WTC11 (cell line): ENCODE results near the gene IL9R. TPM values are rescaled to one million over a fixed set of nuclear protein-coding genes. Genes with fewer than 3 reads are reported as not detected.
"Not testable (repeated sequence)": the region's sequence is repeated elsewhere in the genome, so short reads cannot be mapped to it uniquely, and the experiment has no call there.

Source experiments
- ATAC-seq: fragments of 200-7000 bp; cut with Tn5 transposase; 2 replicates; pipeline ENCODE4 v1.10.0; 2021; ENCODE audit warnings: mild to moderate bottlenecking, moderate library complexity
- CTCF ChIA-PET: fragments of 300-600 bp; sonication (Branson Sonifier 250); formaldehyde crosslinking; loops from one replicate; lab custom pipeline; 2021; ENCODE audit warnings: antibody characterized with exemption; lab: Charles Lee
- POLR2A ChIA-PET: fragments of 350-600 bp; sonication (Branson Sonifier 250); formaldehyde crosslinking; loops from one replicate; lab custom pipeline; 2021; ENCODE audit warnings: antibody characterized with exemption; lab: Charles Lee
- DNase-seq: peaks from one replicate; pipeline ENCODE4 v3.0.0; 2021; ENCODE audit warnings: low spot score
- H3K27ac Mint-ChIP-seq: 2 replicates; pipeline ENCODE4 v1.8.0; 2021; ENCODE audit warnings: mixed read lengths
- H3K27me3 Mint-ChIP-seq: 2 replicates; pipeline ENCODE4 v1.8.0; 2021; ENCODE audit warnings: low read depth, mild to moderate bottlenecking, moderate library complexity, mixed read lengths
- H3K36me3 Mint-ChIP-seq: 2 replicates; pipeline ENCODE4 v1.8.0; 2021; ENCODE audit warnings: mixed read lengths
- H3K4me1 Mint-ChIP-seq: 2 replicates; pipeline ENCODE4 v1.8.0; 2022; ENCODE audit warnings: mixed read lengths
- H3K4me3 Mint-ChIP-seq: 2 replicates; pipeline ENCODE4 v1.8.0; 2021; ENCODE audit warnings: mild to moderate bottlenecking, moderate library complexity, mixed read lengths
- H3K9me3 Mint-ChIP-seq: 2 replicates; pipeline ENCODE4 v1.8.0; 2021; ENCODE audit warnings: mixed read lengths
- ATF1 ChIP-seq: sonication (generic); formaldehyde crosslinking; IDR thresholded peaks from 2 replicates; pipeline ENCODE4 v1.8.1; 2023; ENCODE audit warnings: mild to moderate bottlenecking, moderate library complexity, missing genetic modification reagents
- CBFB ChIP-seq: sonication (generic); formaldehyde crosslinking; IDR thresholded peaks from 2 replicates; pipeline ENCODE4 v1.8.1; 2022; ENCODE audit warnings: mild to moderate bottlenecking, low read depth, missing genetic modification reagents
- CREM ChIP-seq: sonication (generic); formaldehyde crosslinking; IDR thresholded peaks from 2 replicates; pipeline ENCODE4 v1.8.1; 2022; ENCODE audit warnings: mild to moderate bottlenecking, missing genetic modification reagents, moderate library complexity
- EMX1 ChIP-seq: fragments of 250-450 bp; sonication (Bioruptor Pico); IDR thresholded peaks from 2 replicates; pipeline ENCODE4 v1.8.0; 2021; ENCODE audit warnings: mild to moderate bottlenecking
- FOXJ3 ChIP-seq: sonication (generic); formaldehyde crosslinking; IDR thresholded peaks from 2 replicates; pipeline ENCODE4 v1.9.0; 2021; ENCODE audit warnings: missing genetic modification reagents, mild to moderate bottlenecking, borderline replicate concordance
- GABPB1 ChIP-seq: sonication (generic); formaldehyde crosslinking; IDR thresholded peaks from 2 replicates; pipeline ENCODE4 v1.8.1; 2023; ENCODE audit warnings: mild to moderate bottlenecking, missing genetic modification reagents
- GTF2I ChIP-seq: fragments of 250-450 bp; sonication (Bioruptor Pico); conservative IDR thresholded peaks from 2 replicates; pipeline ENCODE4 v1.4.0; 2021; ENCODE audit warnings: mild to moderate bottlenecking
- JUN ChIP-seq: sonication (generic); formaldehyde crosslinking; IDR thresholded peaks from 2 replicates; pipeline ENCODE4 v1.8.0; 2023; ENCODE audit warnings: mild to moderate bottlenecking, missing genetic modification reagents
- KAT7 ChIP-seq: sonication (generic); formaldehyde crosslinking; IDR thresholded peaks from 2 replicates; pipeline ENCODE4 v1.8.1; 2023; ENCODE audit warnings: missing genetic modification reagents, mild to moderate bottlenecking, borderline replicate concordance
- NR3C1 ChIP-seq: sonication (generic); formaldehyde crosslinking; conservative IDR thresholded peaks from 2 replicates; pipeline ENCODE4 v1.8.1; 2023; ENCODE audit warnings: low read depth, mild to moderate bottlenecking, missing genetic modification reagents
- PRRX2 ChIP-seq: fragments of 250-450 bp; sonication (Bioruptor Pico); IDR thresholded peaks from 2 replicates; pipeline ENCODE4 v1.8.0; 2021; ENCODE audit warnings: mild to moderate bottlenecking
- TEAD1 ChIP-seq: sonication (generic); formaldehyde crosslinking; IDR thresholded peaks from 2 replicates; pipeline ENCODE4 v1.8.0; 2022; ENCODE audit warnings: mild to moderate bottlenecking, missing genetic modification reagents
- TP53 ChIP-seq: sonication (generic); formaldehyde crosslinking; IDR thresholded peaks from 2 replicates; pipeline ENCODE4 v1.8.1; 2023; ENCODE audit warnings: mild to moderate bottlenecking, missing genetic modification reagents
- ZNF232 ChIP-seq: sonication (generic); formaldehyde crosslinking; IDR thresholded peaks from 2 replicates; pipeline ENCODE4 v1.8.0; 2022; ENCODE audit warnings: mild to moderate bottlenecking, missing genetic modification reagents
- ZNF416 ChIP-seq: fragments of 250-450 bp; sonication (Bioruptor Pico); IDR thresholded peaks from 2 replicates; pipeline ENCODE4 v1.9.0; 2021; ENCODE audit warnings: mild to moderate bottlenecking, inconsistent platforms
- ZNF423 ChIP-seq: fragments of 250-450 bp; sonication (Bioruptor Pico); IDR thresholded peaks from 2 replicates; pipeline ENCODE4 v2.1.2; 2022; ENCODE audit warnings: mild to moderate bottlenecking, moderate library complexity
- total RNA-seq: library from RNA; stranded (reverse); gene quantifications from 3 replicates; pipeline ENCODE4 v1.2.3, GENCODE V29; 2021
- TF ChIP-seq, protein P1 (sequence below): sonication (generic); formaldehyde crosslinking; IDR thresholded peaks from 2 replicates; pipeline ENCODE4 v1.8.1; 2023; ENCODE audit warnings: mild to moderate bottlenecking, missing genetic modification reagents
- TF ChIP-seq, protein P2 (sequence below): sonication (generic); formaldehyde crosslinking; IDR thresholded peaks from 2 replicates; pipeline ENCODE4 v1.8.1; 2023; ENCODE audit warnings: mild to moderate bottlenecking, missing genetic modification reagents, moderate library complexity
- TF ChIP-seq, protein P3 (sequence below): sonication (generic); formaldehyde crosslinking; conservative IDR thresholded peaks from 2 replicates; pipeline ENCODE4 v1.8.1; 2022; ENCODE audit warnings: mild to moderate bottlenecking, missing genetic modification reagents
- TF ChIP-seq, protein P4 (sequence below): sonication (generic); formaldehyde crosslinking; IDR thresholded peaks from 2 replicates; pipeline ENCODE4 v1.8.1; 2022; ENCODE audit warnings: low read depth, mild to moderate bottlenecking, moderate library complexity, missing genetic modification reagents, borderline replicate concordance
- TF ChIP-seq, protein P5 (sequence below): fragments of 250-450 bp; sonication (Bioruptor Pico); IDR thresholded peaks from 2 replicates; pipeline ENCODE4 v2.1.2; 2022; ENCODE audit warnings: mild to moderate bottlenecking, moderate library complexity
- TF ChIP-seq, protein P6 (sequence below): sonication (generic); formaldehyde crosslinking; IDR thresholded peaks from 2 replicates; pipeline ENCODE4 v1.8.1; 2023; ENCODE audit warnings: mild to moderate bottlenecking, moderate library complexity, missing genetic modification reagents

The IL9R gene
- total RNA-seq, 1 experiment from 2014 or later = 1.3 TPM

DNA sequence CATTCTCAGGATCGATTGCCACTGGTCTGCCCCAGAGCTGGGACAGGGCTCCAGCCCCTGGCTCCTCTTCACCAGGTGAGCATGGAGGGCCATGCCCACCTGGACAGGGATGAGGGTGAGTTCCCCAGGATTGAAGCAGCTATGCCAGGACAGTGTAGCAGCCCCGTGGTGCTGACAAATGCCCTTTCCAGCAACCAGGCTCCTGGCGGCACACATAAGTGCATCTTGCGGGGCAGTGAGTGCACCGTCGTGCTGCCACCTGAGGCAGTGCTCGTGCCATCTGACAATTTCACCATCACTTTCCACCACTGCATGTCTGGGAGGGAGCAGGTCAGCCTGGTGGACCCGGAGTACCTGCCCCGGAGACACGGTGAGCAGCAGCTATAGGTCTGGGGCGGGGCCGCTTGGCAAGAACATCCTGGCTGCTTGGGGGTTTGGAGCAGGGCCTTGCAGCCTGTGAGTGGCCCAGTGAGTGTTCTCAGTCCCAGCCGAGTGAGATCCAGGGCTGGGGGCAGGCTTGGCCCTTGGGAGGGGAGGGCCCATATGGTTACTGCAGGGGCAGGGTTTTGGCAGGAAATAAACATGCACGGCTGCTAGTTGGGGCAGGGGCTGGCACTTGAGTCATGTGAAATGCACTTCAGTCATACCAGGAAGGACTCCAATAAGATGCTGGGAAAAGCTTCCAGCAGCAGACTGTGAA is 6.1 kb downstream of the IL9R start (continued):
- TF ChIP-seq FOXJ3 (CRISPR knock-in tag) = no peak
- no peak for TF ChIP-seq CREM (CRISPR knock-in tag)

DNA sequence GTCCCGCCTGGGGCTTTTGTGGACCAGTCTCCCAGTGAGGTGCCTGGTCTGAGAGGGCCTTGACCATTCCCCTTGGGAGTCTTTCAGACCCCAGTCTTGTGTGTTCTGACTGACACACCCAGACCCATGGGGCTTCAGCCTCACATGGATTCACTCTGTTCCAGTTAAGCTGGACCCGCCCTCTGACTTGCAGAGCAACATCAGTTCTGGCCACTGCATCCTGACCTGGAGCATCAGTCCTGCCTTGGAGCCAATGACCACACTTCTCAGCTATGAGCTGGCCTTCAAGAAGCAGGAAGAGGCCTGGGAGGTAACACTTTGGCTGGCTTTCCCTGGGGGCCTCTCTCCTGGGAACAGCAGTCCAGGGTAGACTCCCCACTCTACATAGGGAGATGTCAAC is 6.8 kb downstream of the IL9R start:
- no peak for TF ChIP-seq TEAD1 (CRISPR knock-in tag)
- TF ChIP-seq, protein P1, sequence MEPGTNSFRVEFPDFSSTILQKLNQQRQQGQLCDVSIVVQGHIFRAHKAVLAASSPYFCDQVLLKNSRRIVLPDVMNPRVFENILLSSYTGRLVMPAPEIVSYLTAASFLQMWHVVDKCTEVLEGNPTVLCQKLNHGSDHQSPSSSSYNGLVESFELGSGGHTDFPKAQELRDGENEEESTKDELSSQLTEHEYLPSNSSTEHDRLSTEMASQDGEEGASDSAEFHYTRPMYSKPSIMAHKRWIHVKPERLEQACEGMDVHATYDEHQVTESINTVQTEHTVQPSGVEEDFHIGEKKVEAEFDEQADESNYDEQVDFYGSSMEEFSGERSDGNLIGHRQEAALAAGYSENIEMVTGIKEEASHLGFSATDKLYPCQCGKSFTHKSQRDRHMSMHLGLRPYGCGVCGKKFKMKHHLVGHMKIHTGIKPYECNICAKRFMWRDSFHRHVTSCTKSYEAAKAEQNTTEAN = no peak
- TF ChIP-seq ATF1 (CRISPR knock-in tag) = no peak
- no peak for TF ChIP-seq GTF2I (CRISPR knock-in tag)
- TF ChIP-seq, protein P2, sequence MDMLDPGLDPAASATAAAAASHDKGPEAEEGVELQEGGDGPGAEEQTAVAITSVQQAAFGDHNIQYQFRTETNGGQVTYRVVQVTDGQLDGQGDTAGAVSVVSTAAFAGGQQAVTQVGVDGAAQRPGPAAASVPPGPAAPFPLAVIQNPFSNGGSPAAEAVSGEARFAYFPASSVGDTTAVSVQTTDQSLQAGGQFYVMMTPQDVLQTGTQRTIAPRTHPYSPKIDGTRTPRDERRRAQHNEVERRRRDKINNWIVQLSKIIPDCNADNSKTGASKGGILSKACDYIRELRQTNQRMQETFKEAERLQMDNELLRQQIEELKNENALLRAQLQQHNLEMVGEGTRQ (CRISPR knock-in tag) = no peak
- TF ChIP-seq NR3C1 = no peak
- TF ChIP-seq ZNF423 (CRISPR knock-in tag) = no peak
- H3K4me3 Mint-ChIP-seq = no peak overlapping the region
- H3K27me3 Mint-ChIP-seq = no peaks in the 10 kb centered on the region; the same call in 1 of the 2 replicates
- peaks cover 28% of the 10 kb centered on the region for H3K36me3 Mint-ChIP-seq
- DNase-seq (no peak), ATAC-seq (no peak)
- H3K4me1 Mint-ChIP-seq = no peaks in the 10 kb centered on the region
- H3K9me3 Mint-ChIP-seq = peaks cover 15% of the 10 kb centered on the region
- POLR2A ChIA-PET = no interaction called here
- CTCF ChIA-PET = no interaction called here
- H3K27ac Mint-ChIP-seq = no peak overlapping the region

DNA sequence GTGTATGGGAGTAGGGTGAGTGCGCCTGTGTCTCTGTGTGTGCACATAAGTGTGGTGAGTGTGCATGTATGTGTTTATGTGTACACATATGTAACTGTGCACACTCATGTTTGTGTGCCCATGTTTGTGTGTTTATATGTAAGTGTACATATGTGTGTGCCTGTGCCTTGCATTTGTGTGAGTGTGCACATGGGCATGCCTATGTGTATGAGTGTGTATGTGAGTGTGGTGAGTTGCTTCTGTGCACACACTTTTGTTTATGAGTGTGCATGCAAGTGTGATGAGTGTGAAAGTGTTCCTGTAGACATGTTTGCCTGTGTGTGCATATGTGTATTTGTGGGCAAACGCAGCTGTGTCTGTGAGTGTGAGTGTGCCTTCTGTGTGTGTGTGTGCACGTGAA is 7.2 kb downstream of the IL9R start:
- Mint-ChIP-seq H3K27me3 (no peaks in the 10 kb centered on the region; the same call in 1 of the 2 replicates), H3K9me3 (peaks cover 15% of the 10 kb centered on the region), H3K36me3 (peaks cover 28% of the 10 kb centered on the region), H3K4me1 (no peaks in the 10 kb centered on the region), H3K4me3 (no peak overlapping the region), H3K27ac (no peak overlapping the region)
- TF ChIP-seq, protein P3, sequence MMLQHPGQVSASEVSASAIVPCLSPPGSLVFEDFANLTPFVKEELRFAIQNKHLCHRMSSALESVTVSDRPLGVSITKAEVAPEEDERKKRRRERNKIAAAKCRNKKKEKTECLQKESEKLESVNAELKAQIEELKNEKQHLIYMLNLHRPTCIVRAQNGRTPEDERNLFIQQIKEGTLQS (CRISPR knock-in tag) = no peak
- no peak for TF ChIP-seq KAT7 (CRISPR knock-in tag)
- TF ChIP-seq, protein P4, sequence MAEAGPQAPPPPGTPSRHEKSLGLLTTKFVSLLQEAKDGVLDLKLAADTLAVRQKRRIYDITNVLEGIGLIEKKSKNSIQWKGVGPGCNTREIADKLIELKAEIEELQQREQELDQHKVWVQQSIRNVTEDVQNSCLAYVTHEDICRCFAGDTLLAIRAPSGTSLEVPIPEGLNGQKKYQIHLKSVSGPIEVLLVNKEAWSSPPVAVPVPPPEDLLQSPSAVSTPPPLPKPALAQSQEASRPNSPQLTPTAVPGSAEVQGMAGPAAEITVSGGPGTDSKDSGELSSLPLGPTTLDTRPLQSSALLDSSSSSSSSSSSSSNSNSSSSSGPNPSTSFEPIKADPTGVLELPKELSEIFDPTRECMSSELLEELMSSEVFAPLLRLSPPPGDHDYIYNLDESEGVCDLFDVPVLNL = no peak
- no peak for TF ChIP-seq FOXJ3 (CRISPR knock-in tag)
- no peak for TF ChIP-seq JUN
- ChIA-PET CTCF (no interaction called here), POLR2A (no interaction called here)
- DNase-seq (no peak), ATAC-seq (no peak)

DNA sequence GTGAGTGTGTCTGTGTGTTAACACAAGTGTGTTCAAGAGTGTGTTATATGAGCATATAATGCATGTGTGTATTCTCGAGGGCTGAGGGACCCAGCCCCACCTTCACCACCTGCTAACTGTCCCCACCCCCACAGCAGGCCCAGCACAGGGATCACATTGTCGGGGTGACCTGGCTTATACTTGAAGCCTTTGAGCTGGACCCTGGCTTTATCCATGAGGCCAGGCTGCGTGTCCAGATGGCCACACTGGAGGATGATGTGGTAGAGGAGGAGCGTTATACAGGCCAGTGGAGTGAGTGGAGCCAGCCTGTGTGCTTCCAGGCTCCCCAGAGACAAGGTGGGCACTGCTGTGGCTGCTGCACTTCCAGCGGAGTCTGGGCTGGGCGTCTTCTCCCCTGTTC is 7.6 kb downstream of the IL9R start:
- peaks cover 15% of the 10 kb centered on the region for H3K9me3 Mint-ChIP-seq
- no peak overlapping the region for H3K4me3 Mint-ChIP-seq
- CTCF ChIA-PET = no interaction called here

DNA sequence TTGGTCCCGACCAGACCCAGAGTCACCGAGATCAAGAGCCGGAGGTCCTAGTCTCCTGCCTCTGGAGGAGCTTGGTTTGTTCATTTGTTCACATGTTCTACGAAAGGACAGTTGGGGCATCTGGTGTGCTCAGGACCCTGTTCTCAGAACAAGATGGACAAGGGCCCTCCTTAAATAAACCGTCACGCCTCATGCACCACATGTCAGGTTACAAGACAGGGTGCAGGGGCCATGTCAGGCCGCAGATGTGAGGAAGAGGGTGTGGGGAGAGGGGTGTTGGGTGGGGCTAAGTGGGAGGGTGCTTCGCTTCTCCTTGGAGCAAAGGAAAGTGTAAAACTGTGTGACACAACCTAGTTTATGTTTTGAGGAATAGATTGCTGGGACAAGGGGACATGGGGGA is 9.0 kb downstream of the IL9R start:
- H3K4me1 Mint-ChIP-seq, ATAC-seq, CTCF ChIA-PET, DNase-seq, H3K27ac Mint-ChIP-seq, H3K27me3 Mint-ChIP-seq, POLR2A ChIA-PET, H3K4me3 Mint-ChIP-seq: not testable (repeated sequence)
- Mint-ChIP-seq H3K9me3 (peaks cover 15% of the 10 kb centered on the region), H3K36me3 (peaks cover 28% of the 10 kb centered on the region)

More for the DNA sequence above, 7.6 kb downstream of the IL9R start:
- TF ChIP-seq TP53 (CRISPR knock-in tag) = no peak
- no peak for TF ChIP-seq CBFB
- no peak for TF ChIP-seq ATF1 (CRISPR knock-in tag)
- no peak for TF ChIP-seq CREM (CRISPR knock-in tag)
- TF ChIP-seq EMX1 = no peak
- no peak for TF ChIP-seq ZNF416 (CRISPR knock-in tag)
- TF ChIP-seq GABPB1 (CRISPR knock-in tag) = no peak
- TF ChIP-seq, protein P5, sequence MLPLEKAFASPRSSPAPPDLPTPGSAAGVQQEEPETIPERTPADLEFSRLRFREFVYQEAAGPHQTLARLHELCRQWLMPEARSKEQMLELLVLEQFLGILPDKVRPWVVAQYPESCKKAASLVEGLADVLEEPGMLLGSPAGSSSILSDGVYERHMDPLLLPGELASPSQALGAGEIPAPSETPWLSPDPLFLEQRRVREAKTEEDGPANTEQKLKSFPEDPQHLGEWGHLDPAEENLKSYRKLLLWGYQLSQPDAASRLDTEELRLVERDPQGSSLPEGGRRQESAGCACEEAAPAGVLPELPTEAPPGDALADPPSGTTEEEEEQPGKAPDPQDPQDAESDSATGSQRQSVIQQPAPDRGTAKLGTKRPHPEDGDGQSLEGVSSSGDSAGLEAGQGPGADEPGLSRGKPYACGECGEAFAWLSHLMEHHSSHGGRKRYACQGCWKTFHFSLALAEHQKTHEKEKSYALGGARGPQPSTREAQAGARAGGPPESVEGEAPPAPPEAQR (CRISPR knock-in tag) = no peak
- TF ChIP-seq GTF2I (CRISPR knock-in tag) = no peak
- TF ChIP-seq, protein P6, sequence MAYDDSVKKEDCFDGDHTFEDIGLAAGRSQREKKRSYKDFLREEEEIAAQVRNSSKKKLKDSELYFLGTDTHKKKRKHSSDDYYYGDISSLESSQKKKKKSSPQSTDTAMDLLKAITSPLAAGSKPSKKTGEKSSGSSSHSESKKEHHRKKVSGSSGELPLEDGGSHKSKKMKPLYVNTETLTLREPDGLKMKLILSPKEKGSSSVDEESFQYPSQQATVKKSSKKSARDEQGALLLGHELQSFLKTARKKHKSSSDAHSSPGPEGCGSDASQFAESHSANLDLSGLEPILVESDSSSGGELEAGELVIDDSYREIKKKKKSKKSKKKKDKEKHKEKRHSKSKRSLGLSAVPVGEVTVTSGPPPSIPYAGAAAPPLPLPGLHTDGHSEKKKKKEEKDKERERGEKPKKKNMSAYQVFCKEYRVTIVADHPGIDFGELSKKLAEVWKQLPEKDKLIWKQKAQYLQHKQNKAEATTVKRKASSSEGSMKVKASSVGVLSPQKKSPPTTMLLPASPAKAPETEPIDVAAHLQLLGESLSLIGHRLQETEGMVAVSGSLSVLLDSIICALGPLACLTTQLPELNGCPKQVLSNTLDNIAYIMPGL (CRISPR knock-in tag) = no peak
- no peak for TF ChIP-seq ZNF232
- no peak for TF ChIP-seq PRRX2 (CRISPR knock-in tag)
- POLR2A ChIA-PET = no interaction called here
- Mint-ChIP-seq H3K27ac (no peak overlapping the region), H3K4me1 (no peaks in the 10 kb centered on the region), H3K27me3 (no peaks in the 10 kb centered on the region; the same call in 1 of the 2 replicates), H3K36me3 (peaks cover 28% of the 10 kb centered on the region)
- no peak for DNase-seq
- ATAC-seq = no peak
